Stimulated activated CD4-positive, alpha-beta T cell treated with anti-CD3 and anti-CD28 coated beads, TNF-alpha, amount 100 ng/mL, for 48 hours (primary cell): ENCODE data around the gene KPRP.

Experiments used
- DNase-seq, 3 donors: peaks; one replicate each; pipeline ENCODE4 v3.0.0-alpha.2; 2020; ENCODE audit warnings: low read depth in 3 of 3

Gene KPRP

DNA sequence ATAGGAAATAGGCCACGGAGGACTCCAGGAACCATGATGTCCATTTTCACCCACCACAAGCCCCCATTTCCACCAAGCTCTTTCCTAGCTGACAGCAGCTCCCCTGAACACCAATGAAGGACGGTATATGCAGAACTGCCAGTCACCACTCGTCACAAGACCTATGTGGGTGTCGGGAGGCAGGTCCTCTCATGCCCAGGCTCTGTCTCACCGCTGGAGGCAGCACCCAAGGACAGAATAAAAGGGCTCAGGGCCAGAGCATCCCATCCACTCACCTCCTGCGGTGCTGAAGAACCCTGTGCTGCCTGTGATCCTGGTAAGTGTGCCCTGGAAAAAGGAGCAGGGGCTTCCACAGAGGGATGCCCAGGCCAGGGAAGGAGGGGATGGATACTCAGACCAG lies 17.1 kb downstream of the KPRP start, which contains the start of gene LCE1F:
Gene LCE1F, plus strand, starts transcription at position 266 of the 400 bp plus-strand sequence. CDS start 1,232 bp downstream, outside the sequence.
- DNase-seq, result no peak

DNA sequence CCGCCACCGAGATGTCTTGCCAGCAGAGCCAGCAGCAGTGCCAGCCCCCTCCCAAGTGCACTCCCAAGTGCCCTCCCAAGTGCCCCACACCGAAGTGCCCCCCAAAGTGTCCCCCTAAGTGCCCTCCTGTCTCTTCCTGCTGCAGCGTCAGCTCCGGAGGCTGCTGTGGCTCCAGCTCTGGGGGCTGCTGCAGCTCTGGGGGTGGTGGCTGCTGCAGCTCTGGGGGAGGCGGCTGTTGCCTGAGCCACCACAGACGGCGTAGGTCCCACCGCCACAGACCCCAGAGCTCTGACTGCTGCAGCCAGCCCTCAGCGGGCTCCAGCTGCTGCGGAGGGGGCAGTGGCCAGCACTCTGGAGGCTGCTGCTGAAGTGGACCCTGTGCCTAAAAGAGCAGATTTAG lies 18.5 kb downstream of the KPRP start:
- DNase-seq, result no peak

DNA sequence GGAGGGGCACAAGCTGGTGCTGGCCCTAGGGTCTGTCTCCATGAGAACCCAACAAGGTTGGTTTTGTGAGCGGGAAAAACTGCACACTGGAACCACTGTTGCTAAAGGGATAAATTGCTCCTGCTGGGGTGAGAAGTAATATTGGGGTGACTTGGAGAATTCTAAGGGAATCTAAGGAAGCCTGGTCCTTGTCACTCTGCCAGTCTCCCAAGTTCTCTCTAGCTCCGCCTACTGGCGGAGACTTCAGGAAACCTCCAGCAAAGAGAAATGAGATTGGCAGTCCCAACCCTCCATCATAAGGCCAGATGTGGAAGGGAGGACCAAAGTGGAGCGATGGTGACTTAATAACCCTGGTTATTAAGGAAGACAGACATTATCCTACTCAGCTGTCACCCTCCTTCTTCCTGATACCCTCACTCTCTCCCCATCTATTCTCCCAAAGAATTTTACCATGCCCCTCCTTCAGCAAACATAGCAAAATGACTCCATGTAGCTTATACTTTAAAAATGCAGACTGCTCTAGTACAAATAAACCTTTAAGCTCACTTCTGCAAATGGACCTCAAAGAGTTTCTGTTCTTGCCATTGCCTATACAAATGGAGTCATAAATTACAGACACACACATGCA lies 19.8 kb downstream of the KPRP start:
- DNase-seq, result no peak

DNA sequence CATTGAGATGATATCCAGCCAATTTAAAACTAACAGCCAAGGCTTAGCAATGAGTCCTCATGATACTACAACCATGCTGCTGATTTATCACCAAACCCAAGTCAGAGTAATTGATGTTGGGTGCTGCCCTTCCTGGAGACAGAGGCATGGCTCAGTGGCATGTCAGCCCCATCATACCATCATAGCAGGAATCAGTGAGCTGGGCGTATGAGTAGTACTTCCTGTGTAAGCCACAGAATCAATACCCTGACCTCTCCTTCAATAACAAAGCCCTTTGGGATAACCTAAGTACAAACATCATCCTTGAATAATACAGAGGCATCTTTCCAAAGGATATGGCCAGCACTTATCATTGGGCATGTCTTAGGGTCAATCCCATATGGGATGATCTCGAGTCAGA lies 25.3 kb downstream of the KPRP start:
- DNase-seq, result no peak

DNA sequence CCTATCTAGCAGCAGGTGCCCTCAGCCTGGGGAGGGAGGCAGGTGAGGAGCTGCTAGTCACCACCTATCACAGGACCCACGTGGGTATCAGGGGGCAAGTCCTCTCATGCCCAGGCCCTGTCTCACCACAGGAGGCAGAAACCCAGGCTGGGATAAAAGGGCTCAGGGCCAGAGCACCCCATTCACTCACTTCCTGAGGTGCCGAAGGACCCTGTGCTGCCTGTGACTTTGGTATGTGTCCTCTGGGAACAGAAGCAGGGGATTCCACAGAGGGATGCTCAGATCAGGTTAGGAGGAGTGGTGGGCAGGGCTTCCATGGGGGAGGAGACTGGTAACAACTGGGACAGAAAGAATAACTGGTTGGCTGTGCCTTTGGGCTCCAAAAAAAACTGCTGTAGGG lies 28.3 kb downstream of the KPRP start, which contains the start of gene LCE1E:
Gene LCE1E, plus strand, starts transcription at position 181 of the 400 bp plus-strand sequence. CDS start 1,043 bp downstream, outside the sequence.
- no peak for DNase-seq

DNA sequence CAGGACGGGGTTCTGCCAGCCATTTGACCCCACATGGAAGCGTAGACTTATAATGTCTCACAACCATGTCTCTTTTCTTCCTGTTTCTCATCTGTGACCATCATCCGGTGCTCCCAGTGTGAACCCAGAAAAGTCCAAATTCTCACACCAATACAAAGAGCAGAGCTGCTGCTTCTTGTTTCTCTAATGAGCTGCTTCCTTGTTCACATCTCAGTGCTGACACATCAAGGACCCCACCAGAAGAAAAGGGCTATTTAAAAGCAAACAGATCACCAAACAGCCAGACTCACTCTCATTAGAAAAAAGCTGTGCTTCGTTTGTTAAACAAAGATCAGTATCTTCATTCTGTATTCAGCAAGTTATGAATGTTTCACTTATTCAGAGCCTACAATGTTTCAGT lies 37.9 kb downstream of the KPRP start:
- DNase-seq, result no peak

DNA sequence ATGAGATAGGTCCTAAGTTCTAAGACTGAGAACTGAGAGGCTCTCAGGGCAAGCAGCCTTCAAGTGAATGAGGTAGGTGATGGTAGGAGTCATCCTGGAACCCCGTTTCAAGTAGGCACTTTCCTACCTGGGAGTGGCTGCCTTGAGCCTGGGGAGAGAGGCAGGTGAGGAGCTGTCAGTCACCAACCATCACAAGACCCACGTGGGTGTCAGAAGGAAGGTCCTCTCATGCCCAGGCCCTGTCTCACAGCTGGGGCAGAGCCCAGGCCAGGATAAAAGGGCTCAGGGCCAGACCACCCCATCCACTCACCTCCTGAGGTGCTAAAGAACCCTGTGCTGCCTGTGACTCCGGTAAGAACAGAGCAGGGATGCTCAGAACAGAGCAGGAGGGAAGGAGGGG lies 38.6 kb downstream of the KPRP start, which contains the start of gene LCE1D:
Gene LCE1D, plus strand, starts transcription at position 301 of the 400 bp plus-strand sequence. CDS start 1,074 bp downstream, outside the sequence.
- DNase-seq, result no peak

DNA sequence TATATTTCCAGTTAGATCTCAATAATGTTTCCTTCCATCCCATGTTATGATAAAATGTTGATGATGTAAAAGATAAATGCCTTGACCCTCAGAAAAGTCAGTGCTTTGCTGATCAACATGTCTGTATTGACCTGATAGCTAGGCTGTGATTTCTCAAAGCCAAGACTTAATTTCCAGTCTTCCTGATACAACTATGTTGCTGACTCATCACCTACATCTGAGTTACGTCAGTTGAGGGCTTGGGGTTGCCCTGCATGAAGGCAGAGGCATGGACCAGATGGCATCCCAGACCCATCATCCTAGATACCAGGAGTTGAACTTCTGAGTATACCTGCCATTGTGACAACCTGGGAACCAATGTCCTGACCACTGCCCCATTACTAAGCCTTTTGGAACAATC lies 43.5 kb downstream of the KPRP start:
- no peak for DNase-seq

DNA sequence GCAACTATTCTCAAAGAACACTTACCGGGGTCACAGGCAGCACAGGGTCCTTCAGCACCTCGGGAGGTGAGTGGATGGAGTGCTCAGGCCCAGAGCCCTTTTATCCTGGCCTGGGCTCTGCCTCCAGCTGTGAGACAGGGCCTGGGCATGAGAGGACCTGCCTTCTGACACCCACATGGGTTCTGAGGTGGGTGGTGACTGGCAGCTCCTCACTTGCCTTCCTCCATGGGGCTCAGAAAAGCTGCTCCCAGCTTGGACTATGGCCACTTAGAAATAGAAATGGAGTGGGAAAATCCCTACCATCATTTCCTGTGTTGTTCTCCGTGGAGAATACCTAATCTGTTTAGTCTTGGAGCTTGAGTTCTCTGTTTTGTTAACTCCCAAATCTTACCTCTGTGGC lies 48.8 kb downstream of the KPRP start, which contains the start of gene LCE1C:
Gene LCE1C, minus strand, starts transcription at position 76 of the 400 bp plus-strand sequence. CDS start 1,173 bp downstream, outside the sequence.
- DNase-seq, result no peak

DNA sequence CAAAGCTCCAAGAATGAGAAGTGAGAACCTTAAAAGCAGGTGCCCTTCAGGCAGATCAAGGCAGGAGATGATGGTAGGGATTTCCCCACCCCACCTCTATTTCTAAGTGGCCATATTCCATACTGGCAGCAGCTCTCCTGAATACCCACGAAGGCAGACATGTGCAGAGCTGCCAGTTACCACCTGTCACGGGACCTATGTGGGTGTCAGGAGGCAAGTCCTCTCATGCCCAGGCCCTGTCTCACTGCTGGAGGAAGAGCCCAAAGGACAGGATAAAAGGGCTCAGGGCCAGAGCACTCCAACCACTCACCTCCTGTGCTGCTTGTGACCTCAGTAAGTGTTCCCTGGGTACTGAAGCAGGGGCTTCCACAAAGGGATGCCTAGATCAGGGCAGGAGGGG lies 53.2 kb downstream of the KPRP start:
- no peak for DNase-seq
